Activated CD4-positive, alpha-beta T cell treated with anti-CD3 and anti-CD28 coated beads, Interleukin-2, amount 50 U/mL, for 16 hours (primary cell): ENCODE measurements around the gene OASL.

Source experiments
- DNase-seq: peaks from one replicate; pipeline ENCODE4 v3.0.0-alpha.2; 2020

OASL gene

DNA sequence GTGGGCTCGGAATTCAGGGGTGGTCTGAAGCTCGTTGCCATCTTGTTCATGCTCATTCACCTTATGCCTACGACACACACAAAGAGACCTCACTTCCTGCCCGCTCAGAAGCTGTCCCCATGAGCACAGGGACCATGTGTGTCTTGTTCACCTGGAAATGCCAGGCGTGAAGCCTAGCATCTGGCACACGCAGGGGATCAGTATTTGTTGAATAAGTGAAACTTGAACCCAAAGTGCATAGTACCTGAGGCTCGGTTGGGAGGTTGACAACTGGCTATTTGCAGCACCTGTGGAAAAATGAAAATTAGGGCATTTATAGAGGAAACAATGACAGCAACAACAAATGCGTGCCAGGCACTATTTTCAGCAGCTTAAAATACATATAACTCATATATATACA lies 28.2 kb downstream of the OASL start:
- no peak for DNase-seq

DNA sequence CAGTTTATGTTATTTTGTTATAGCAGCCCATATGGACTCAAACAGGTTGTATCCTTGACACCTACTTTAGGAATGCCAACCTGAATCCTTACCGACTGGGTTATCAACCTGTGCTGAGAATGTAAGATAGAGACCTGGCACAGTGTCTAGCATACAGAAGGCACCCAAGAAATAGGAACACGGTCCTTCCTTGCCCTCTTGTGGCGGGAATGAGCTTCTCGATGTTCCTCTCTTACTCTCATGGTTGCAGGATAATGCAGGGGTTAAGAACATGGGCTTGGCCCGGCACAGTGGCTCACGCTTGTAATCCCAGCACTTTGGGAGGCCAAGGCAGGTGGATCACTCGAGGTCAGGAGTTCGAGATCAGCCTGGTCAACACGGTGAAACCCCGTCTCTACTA lies 29.3 kb downstream of the OASL start:
- no peak for DNase-seq

DNA sequence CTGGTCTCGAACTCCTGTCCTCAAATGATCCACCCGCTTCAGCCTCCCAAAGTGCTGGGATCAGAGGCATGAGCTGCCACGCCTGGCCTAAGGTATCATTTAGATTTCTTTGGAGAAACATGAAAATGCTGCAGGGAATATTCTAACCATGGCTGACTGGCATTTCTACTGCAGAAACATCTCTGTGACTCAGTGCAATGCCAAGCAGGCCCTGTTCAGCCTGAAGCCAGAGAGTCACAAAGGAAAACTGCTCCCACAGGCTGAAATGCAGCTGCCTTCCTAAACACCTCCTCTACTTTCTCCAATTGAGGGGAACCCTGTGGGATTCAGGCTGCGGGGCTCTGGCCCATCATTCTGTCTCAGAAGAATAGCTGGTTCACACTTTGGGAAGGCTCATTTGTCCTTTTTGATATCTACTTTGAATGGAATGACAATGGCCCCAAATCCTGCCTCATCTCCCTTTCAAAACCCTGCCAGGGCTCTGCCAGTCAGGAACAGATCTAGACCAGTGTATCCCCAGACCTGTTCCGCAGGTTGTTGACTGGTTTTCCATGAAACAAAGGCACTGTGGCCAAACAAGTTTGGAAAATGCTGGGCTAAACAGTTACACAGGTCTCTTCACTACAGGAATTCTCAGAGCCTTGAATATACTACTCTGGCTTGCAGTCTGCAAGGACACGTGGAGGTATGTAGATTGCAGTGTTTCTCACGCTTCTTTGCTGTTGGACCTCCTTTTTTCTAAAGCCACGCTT lies 30.5 kb downstream of the OASL start:
- DNase-seq: no peak

DNA sequence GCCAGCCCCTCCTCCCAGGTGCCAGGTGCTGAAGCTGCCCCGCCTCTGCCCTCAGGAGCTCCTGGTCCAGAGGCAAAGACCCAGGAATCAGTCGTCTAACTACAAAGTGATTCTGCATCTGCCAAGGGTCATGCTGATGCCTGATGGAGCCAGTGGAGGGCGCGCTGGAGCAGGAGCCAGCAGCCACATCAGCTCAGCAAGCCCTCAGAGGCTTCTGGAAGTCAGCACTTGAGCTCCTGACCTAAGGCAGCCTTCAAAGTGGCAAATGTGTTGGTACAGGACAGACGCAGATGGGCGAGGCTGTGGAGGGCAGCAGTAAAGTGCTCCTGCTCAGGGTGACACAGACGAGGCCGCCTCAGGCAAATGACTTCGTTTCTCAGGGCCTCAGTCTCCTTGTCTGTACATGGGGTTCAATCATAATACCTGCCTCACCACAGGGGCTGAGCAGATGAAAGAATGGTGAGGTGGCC lies 33.7 kb downstream of the OASL start:
- DNase-seq: peak; percentile 57

DNA sequence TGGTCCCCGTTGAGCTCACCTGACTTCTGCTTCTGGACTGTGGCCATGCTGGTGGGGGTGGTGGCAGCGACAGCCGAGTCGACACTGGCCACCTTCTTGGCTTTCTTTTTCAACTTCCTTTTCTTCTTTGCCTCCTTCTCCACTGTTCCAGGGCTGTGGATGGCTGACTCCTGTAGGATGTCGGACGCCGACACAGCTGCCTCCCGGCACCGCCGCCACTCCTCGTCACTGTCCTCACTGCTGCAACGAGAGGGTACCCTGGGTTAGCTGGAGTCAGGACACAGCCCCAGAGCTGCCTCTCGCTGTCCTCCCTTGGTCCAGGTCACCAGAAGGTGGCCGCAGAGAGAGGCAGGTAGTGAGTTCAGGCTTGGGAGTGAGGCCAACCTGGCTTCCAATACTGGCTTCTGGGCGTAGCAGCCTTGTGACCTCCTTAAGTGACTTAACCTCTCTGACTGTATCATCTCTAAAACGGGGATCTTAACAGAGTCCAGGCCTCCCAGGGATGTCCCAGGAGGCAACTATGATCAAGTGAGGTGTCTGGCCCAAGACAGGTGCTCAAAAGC lies 34.7 kb downstream of the OASL start:
- no peak for DNase-seq

GRCh38 chr12:121003650-121004049 lies 35.4 kb downstream of the OASL start:
- DNase-seq: no peak

- DNase-seq: no peak
Observed at GRCh38 chr12:121001841-121002483, 37.1 kb downstream of the OASL start.

DNA sequence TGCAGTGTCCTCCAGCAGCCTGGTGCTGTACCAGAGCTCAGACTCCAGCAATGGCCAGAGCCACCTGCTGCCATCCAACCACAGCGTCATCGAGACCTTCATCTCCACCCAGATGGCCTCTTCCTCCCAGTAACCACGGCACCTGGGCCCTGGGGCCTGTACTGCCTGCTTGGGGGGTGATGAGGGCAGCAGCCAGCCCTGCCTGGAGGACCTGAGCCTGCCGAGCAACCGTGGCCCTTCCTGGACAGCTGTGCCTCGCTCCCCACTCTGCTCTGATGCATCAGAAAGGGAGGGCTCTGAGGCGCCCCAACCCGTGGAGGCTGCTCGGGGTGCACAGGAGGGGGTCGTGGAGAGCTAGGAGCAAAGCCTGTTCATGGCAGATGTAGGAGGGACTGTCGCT lies 38.0 kb downstream of the OASL start:
- DNase-seq: no peak

DNA sequence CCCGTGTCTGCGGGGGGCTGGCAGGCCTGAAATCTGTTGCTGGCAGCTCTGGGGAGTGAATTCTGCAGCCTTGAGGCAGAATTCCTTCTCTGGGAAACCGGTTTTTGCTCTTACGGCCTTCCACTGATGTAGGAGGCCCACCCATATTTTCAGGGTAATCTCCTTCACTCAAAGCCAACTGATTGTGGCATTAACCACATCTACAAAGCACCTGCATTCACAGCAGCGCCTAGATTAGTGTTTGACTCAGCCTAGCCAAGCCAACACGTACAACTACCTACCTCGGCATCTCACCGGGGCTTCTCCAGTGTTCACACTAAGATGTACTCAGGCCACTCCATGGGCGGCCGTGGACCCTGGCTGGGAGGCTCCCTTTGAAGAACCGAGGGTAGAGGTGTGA lies 38.5 kb downstream of the OASL start:
- no peak for DNase-seq

GRCh38 chr12:120999191-121000120 lies 39.6 kb downstream of the OASL start:
- no peak for DNase-seq

- no peak for DNase-seq
Observed at GRCh38 chr12:120998435-120998834, 40.6 kb downstream of the OASL start.

GRCh38 chr12:120997448-120997847 lies 41.6 kb downstream of the OASL start:
- no peak for DNase-seq

- DNase-seq: no peak
Observed at GRCh38 chr12:120996133-120996746, 42.8 kb downstream of the OASL start.

DNA sequence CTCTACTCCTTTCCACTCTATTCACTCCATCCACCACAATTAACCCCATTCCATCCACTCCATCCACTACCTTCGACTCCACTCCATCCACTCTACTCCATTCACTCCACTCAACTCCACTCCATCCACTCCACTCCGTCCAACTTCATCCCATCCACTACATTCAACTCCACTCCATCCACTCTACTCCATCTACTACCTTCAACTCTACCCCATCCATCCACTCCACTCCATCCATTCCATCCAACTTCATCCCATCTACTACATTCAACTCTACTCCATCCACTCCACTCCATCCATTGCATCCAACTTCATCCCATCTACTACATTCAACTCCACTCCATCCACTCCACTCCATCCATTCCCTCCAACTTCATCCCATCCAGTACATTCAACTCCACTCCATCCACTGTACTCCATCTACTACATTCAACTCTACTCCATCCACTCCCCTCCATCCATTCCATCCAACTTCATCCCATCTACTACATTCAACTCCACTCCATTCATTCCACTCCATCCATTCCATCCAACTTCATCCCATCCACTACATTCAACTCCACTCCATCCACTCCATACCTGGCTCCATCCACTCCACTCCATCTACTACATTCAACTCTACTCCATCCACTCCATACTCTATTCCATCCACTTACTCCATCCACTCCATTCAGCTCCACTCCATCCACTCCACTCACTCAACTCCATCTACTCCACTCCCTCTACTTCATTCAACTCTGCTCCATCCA lies 44.3 kb downstream of the OASL start:
- DNase-seq: no peak

GRCh38 chr12:120994059-120994458 lies 45.0 kb downstream of the OASL start:
- DNase-seq: no peak

DNA sequence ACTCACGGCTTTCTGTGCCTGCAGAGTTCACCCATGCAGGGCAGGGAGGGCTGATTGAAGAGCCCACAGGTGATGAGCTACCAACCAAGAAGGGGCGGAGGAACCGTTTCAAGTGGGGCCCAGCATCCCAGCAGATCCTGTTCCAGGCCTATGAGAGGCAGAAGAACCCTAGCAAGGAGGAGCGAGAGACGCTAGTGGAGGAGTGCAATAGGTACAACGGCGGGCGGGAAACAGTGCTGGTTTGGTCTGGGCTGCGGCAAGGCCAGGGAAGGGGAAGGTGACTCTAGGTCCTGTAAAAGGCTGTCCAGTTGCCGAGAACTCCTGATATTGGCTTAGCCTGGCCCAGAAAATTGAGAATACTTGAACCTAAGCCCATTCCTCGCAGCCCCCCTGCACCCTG lies 45.5 kb downstream of the OASL start:
- DNase-seq: no peak

DNA sequence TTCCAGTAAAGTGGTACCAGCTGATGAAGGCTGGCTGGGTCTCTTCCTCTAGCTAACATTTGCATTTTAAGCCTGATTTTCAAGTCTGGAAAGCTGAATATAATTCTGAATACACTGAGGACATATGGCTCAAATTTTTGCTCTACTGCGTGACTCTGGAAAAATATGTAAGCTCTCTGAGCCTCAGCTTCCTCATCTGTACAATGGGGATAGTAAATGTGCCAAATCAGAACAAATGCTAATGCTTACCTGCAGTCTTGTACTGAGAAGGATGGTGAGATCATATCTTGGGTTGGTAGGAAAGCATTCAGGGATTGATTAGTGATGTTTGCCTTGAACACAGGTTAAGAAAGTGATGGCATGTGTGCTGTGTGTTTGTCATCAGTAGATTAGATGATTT lies 46.1 kb downstream of the OASL start:
- DNase-seq: no peak

DNA sequence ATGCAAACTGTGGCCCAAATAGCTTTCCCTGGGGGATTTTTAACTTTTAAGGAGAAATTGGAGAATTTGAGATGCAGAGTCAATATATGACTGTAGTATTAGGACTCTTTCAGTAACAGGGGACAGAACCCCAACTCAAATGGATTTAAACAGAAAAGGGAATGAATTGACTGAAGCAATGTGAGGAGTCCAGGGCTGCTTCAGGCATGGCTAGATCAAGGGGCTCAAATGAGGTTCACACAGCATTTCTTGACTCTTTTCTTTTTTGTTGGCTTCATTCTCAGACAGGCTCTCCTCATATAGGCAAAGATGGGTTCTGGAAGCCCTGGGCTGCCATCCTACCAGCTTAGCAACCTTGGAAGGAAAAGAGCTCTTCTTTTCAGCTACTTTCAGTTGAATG lies 47.1 kb downstream of the OASL start:
- no peak for DNase-seq

GRCh38 chr12:120990487-120991055 lies 48.5 kb downstream of the OASL start:
- no peak for DNase-seq

- no peak for DNase-seq
Observed at GRCh38 chr12:120989687-120990086, 49.4 kb downstream of the OASL start.

GRCh38 chr12:120988658-120989057 lies 50.4 kb downstream of the OASL start:
- no peak for DNase-seq

DNA sequence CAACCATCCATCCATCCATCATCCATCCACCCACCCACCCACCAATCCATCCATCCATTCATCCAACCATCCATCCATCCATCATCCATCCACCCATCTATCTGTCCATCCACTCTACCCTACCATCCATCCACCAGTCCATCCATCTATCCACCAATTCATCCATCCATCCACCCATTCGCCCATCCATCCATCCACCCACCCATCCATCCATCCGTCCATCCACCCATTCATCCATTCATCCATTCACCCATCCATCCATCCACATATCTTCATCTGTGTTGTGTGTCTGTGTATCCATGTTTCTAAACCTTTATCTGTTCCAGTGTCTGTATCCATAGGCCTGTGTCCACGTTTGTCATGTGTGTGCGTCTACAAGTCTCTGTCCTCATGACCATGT lies 50.8 kb downstream of the OASL start:
- DNase-seq: no peak
